GM12873 (cell line): ENCODE measurements around the gene MTMR6.

Source experiments
- CTCF ChIP-seq: IDR thresholded peaks from 2 replicates; pipeline ENCODE4 v1.5.1; 2012; ENCODE audit warnings: low read depth, mild to moderate bottlenecking, moderate library complexity, low read length, control low read depth; ENCODE audit not compliant: insufficient read depth; ENCODE audit errors: missing control alignments

The MTMR6 gene

DNA sequence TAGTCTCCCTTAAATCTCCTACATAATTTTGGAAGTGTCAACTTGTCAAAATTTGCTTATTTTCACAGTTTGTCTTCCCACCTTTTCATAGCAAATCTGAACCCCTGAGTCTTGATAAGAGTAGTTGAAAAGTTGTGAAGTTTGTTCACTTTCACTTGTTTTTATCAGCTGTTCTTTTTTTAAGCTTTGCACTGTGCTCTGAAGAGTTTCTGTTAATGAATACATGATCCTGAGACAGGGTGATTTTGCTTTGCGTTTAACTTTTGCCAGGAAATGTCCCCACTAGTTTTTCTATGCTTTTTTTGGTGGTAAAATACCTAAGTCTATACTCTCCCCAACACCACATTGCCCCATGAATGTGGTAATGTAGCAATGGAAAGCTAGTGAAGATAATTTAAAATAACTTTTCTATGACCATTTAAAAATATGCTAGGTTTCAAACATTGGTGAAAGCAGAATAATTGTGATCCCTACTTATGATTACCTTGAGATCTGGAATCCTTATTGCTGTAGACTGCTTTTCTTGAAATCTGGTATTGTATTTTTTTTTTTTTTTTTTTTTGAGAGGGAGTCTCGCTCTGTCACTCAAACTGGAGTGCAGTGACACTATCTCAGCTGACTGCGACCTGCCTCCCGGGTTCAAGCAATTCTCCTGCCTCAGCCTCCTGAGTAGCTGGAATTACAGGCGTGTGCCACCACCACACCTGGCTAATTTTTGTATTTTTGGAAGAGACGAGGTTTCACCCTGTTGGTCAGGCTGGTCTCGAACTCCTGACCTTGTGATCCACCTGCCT lies 19.6 kb upstream of the MTMR6 start:
- TF ChIP-seq CTCF = no peak

- TF ChIP-seq CTCF = no peak
Measured at GRCh38 chr13:25302121-25302520, 14.8 kb upstream of the MTMR6 start.

- TF ChIP-seq CTCF = no peak
Measured at GRCh38 chr13:25301347-25302113, 14.2 kb upstream of the MTMR6 start, which contains the start of gene NUP58. NUP58 (plus strand) TSS chr13:25301625; CDS start chr13:25301774, 149 bp downstream.

DNA sequence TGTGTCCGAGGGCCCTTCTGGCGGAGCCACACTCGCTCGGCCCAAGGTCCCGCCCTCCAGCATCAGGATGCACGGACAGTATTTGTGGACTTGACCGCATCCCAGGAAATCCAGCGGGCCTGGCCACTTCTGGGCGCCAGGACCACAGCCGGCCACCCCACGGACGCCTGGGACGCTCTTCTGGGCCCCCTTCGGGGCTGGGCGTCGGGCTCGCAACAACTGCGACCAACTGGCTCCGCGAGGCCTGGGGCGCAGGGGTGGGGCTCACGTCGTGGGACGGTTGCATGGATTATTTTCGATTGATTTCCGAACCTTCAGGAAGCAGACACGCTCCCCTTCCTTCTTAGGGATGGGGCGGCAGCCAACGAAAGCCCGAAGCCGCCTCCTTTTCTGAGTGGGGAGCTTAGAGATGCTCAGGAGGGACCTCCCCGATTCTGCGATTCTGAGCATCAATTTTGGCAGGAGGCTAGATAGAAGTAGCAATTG lies 13.6 kb upstream of the MTMR6 start:
- TF ChIP-seq CTCF = no peak

GRCh38 chr13:25295701-25296100 lies 8.4 kb upstream of the MTMR6 start:
- TF ChIP-seq CTCF = no peak

GRCh38 chr13:25295228-25295627 lies 7.9 kb upstream of the MTMR6 start:
- no peak for TF ChIP-seq CTCF

DNA sequence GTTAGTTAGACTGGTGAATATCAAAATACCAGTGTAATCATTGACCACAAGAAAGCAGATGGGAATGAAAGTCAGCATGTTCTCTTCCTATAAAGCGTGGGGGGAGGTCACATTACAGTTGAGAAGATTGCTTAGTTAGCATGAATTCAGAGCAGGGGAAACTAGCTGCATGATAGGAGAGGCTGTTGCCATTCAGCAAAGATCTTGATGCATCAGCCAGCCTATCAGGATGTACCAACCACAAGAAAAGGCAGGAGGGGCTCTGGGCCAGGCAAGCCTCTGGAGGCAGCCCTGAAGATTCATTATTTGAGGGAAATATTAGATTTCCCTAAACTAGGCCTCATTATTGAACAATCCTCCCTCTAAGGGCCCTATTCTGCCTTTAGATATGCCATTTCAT lies 5.0 kb upstream of the MTMR6 start:
- no peak for TF ChIP-seq CTCF
